Aorta (tissue), 5 donors: ENCODE results near the gene VEGFC. TPM values are rescaled to one million over a fixed set of nuclear protein-coding genes. Genes with fewer than 3 reads are reported as not detected.

Source experiments
- ATAC-seq: fragments of 200-7000 bp; cut with Tn5 transposase; one replicate; pipeline ENCODE4 v1.9.1; 2022; ENCODE audit warnings: moderate library complexity; ENCODE audit not compliant: low FRiP score
- DNase-seq, 2 donors: peaks; one replicate each; pipeline ENCODE4 v3.0.0-alpha.2; 2020
- H3K27ac ChIP-seq, 2 donors: one replicate each; pipeline ENCODE4 v1.5.1; 2013; ENCODE audit warnings: low read length in 2 of 2, mild to moderate bottlenecking in 2 of 2, moderate library complexity in 2 of 2, control low read depth in 1 of 2, inconsistent platforms in 1 of 2, low read depth in 1 of 2
- H3K27me3 ChIP-seq, 2 donors: one replicate each; pipeline ENCODE4 v1.6.1; 2013; ENCODE audit warnings: control low read depth in 1 of 2, low read length in 1 of 2, mild to moderate bottlenecking in 1 of 2, moderate library complexity in 1 of 2; ENCODE audit not compliant: insufficient read depth in 2 of 2, control insufficient read depth in 1 of 2
- H3K36me3 ChIP-seq, 2 donors: one replicate each; pipeline ENCODE4 v1.6.1; 2013; ENCODE audit warnings: control low read depth in 1 of 2, low read length in 1 of 2, mild to moderate bottlenecking in 1 of 2; ENCODE audit not compliant: insufficient read depth in 2 of 2, control insufficient read depth in 1 of 2
- H3K4me1 ChIP-seq, 2 donors: one replicate each; pipeline ENCODE4 v1.6.1; 2013; ENCODE audit warnings: low read length in 2 of 2, control low read depth in 1 of 2, mild to moderate bottlenecking in 1 of 2, moderate library complexity in 1 of 2; ENCODE audit not compliant: insufficient read depth in 2 of 2, control insufficient read depth in 1 of 2
- H3K4me3 ChIP-seq, 2 donors: one replicate each; pipeline ENCODE4 v1.5.1; 2013; ENCODE audit warnings: low read length in 2 of 2, control low read depth in 1 of 2, mild to moderate bottlenecking in 1 of 2
- H3K9me3 ChIP-seq: one replicate; pipeline ENCODE4 v1.6.1; 2013; ENCODE audit warnings: mild to moderate bottlenecking, low read length; ENCODE audit not compliant: control insufficient read depth
- WGBS, 2 donors: extraction: QIAGEN DNeasy Blood & Tissue Kit; methylation state at CpG; one replicate each; pipeline ENCODE4 v1.1.7; 2013; 5-methylcytosine and 5-hydroxymethylcytosine counted together
- intact Hi-C, 2 donors: fragments of 100-400 bp; cut with DNase I; formaldehyde crosslinking; loops; one replicate each; pipeline versions ENCODE4 v1.14.2 to v1.15.0; 2022
- polyA plus RNA-seq, 2 donors: library from polyadenylated mRNA; stranded (reverse); fragments of 200-250 nt; gene quantifications; one replicate each; pipeline ENCODE4 v1.2.3, GENCODE V29; 2013
- total RNA-seq, 2 donors: library from RNA; stranded (reverse); fragmentation: NEBNext Ultra II Directional; extraction: Animal tissue kit (Norgen Biotek cat#: 25700); gene quantifications; one replicate each; pipeline ENCODE4 v1.2.1, GENCODE V29; 2021
- donor health status: healthy with polysubstance abuse.
- donor health status: Bipolar disorder and iron deficiency.
- donor health status: DM: no; HTN: no; CAD: no.
- donor health status: DM: no; HTN: no; CAD: no.
- donor health status: DM: yes; HTN: yes; CAD: no.

VEGFC gene
- total and polyA plus RNA-seq, 4 donors, result 0.59 to 25.3 (median 20.2) TPM; not detected in 1

GRCh38 chr4:176645246-176645960 lies 147.3 kb downstream of the VEGFC start:
- intact Hi-C loops, result no loop called here
- 70 to 74% methylated on average over 8 of the region's 8 CpGs for WGBS, 2 donors
- Histone ChIP-seq H3K9me3 (no peaks in the 10 kb centered on the region), H3K27ac (no peak overlapping the region), H3K27me3 (no peaks in the 10 kb centered on the region), H3K4me3 (no peak overlapping the region), H3K4me1 (no peaks in the 10 kb centered on the region), H3K36me3 (no peaks in the 10 kb centered on the region)
- ATAC-seq (no peak), DNase-seq (no peak)

DNA sequence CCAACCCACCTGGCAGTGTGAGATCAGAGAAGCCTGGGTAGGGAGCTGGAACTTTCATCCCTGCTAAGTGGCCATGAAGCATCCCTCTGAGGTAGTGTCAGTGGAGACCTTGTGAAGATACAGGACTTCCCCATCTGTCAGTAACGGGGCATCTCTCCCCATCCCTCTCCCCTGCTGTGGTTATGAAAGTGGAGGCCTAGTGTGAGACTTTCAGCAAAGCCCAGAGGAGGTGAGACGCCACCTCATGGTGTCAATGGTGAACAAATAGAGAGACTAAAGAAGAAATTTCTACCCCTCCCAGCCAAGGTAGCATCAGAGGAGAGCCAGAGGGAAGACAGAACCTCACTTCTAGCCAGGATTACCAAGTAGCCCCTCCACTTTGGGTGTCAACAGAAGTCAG lies 150.2 kb downstream of the VEGFC start:
- Histone ChIP-seq H3K27me3 (no peaks in the 10 kb centered on the region), H3K4me1 (no peaks in the 10 kb centered on the region), H3K27ac (no peak overlapping the region), H3K4me3 (no peak overlapping the region), H3K36me3 (no peaks in the 10 kb centered on the region), H3K9me3 (no peaks in the 10 kb centered on the region)
- ATAC-seq, result no peak
- DNase-seq, result no peak
- WGBS, 2 donors, result 66 to 78% methylated on average over 2 of the region's 2 CpGs
- intact Hi-C loops, result no loop called here

DNA sequence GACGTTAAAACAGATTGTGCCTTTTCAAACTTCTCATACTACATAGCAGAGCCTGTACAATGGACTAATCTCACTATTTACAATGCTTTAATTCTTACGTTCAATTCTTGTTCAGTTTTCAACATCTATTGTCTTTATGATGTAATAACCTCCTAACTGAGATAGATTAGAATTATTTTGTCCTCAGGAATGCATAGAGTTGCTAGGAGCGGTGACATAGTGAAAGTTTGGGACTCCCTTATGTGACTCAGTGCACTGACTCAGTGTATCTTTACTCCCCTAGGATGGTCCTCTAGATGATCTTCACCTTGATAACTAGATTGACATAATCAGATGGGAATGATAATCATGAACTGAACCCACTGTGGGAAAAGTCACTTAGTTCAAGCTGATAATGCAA lies 151.5 kb downstream of the VEGFC start:
- ATAC-seq (no peak), DNase-seq (no peak)
- no peaks in the 10 kb centered on the region for H3K9me3 ChIP-seq
- no peaks in the 10 kb centered on the region for H3K27me3 ChIP-seq
- no peak overlapping the region for H3K4me3 ChIP-seq
- no peak overlapping the region for H3K27ac ChIP-seq
- WGBS, 2 donors, result 72 to 79% methylated on average over 3 of the region's 3 CpGs
- no peaks in the 10 kb centered on the region for H3K36me3 ChIP-seq
- intact Hi-C loops, result no loop called here
- H3K4me1 ChIP-seq, result no peaks in the 10 kb centered on the region

DNA sequence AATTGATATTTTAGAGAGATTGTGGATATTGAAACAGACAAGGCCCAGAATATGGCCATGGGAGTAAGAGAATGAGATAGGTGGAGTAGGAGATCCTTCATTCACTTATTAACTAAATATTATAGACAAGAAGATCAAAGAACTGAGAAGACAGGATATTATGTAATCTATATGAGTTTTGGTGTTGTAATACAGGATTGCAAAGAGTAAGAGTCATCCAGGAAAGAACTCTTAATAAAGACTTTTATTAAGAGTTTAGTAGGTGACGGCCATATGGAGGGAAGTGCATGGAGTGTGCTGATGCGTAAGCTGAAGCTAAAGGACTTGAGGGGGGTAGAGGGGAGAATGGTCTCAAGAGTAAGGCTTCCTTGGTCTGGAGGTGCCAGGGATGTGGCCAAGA lies 153.7 kb downstream of the VEGFC start:
- H3K4me3 ChIP-seq, result no peak overlapping the region
- no peaks in the 10 kb centered on the region for H3K27me3 ChIP-seq
- no peak overlapping the region for H3K27ac ChIP-seq
- no peak for DNase-seq
- no peak for ATAC-seq
- H3K4me1 ChIP-seq, result no peaks in the 10 kb centered on the region
- WGBS, 2 donors, result 90 to 94% methylated on average over 2 of the region's 2 CpGs
- H3K36me3 ChIP-seq, result no peaks in the 10 kb centered on the region
- intact Hi-C loops, result no loop called here
- no peaks in the 10 kb centered on the region for H3K9me3 ChIP-seq

- no peak for ATAC-seq
- intact Hi-C loops, result no loop called here
- no peak for DNase-seq
- Histone ChIP-seq H3K27me3 (no peaks in the 10 kb centered on the region), H3K9me3 (no peaks in the 10 kb centered on the region), H3K4me1 (no peaks in the 10 kb centered on the region), H3K27ac (no peak overlapping the region), H3K36me3 (no peaks in the 10 kb centered on the region), H3K4me3 (no peak overlapping the region)
- WGBS, 2 donors, result 78% methylated on average over 1 of the region's 1 CpG
Measured at GRCh38 chr4:176636292-176636691, 156.4 kb downstream of the VEGFC start.

DNA sequence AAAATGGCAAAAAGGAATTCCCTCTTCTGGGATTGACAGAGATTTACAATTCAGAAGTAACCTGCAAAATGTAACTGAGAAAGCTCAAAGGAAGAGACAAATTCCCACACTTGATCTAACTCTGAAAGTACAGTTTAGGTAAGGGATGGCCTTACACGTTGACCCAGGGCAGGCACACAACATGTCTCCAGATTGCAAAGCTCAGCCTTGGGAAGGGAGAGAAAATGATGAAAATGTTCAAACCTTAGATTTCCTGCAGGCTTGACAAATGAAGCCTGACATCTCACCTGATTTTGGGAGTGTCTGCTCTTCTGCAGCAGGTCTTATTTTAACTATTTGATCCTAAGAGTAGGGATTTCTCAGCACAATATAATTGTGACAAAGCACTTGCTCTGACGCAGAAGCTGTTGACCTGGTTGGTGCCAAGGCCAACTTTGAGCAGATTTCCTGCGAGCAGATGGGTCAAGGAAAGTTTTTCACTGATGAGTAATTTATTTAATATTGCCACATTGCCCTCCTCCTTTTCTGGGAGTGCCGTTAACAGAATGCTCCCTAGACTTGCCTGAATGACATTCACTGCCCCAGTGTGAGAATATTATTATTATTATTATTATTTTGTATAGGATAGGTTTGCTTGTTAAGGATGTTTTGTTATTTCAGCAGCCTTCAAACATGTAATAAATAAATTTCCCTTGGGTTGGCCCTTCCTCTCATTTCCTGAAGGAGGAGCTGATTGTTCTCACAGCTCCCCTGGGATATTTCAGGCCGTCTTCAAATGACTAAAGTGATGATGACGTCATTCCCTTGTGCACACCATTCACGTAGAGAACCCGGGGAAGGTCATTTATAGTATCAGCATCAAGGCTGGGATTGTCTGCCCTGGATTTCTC lies 157.1 kb downstream of the VEGFC start:
- Histone ChIP-seq H3K36me3 (no peaks in the 10 kb centered on the region), H3K4me3 (no peak overlapping the region), H3K27me3 (no peaks in the 10 kb centered on the region), H3K9me3 (no peaks in the 10 kb centered on the region), H3K27ac (no peak overlapping the region), H3K4me1 (no peaks in the 10 kb centered on the region)
- DNase-seq (no peak), ATAC-seq (no peak)
- WGBS, 2 donors, result 45% methylated on average over 8 of the region's 8 CpGs
- intact Hi-C loops, result no loop called here
